K562 (cell line): ENCODE data around the gene SET. TPM values are rescaled to one million over a fixed set of nuclear protein-coding genes. Genes with fewer than 3 reads are reported as not detected.

Experiments
- ATAC-seq: fragments of 200-7000 bp; cut with Tn5 transposase; 3 replicates; pipeline ENCODE4 v1.9.1; 2020; ENCODE audit warnings: moderate library complexity
- BruUV-seq: library from RNA; stranded (reverse); fragments of 400-500 nt; replicated peaks from 2 replicates; lab custom pipeline; 2021; lab: Mats Ljungman, UMichigan
- CTCF ChIA-PET: fragments of 300-600 bp; formaldehyde crosslinking; extraction: SDS; loops from one replicate; lab custom pipeline; 2021; ENCODE audit warnings: low intra/inter-chr PET ratio; lab: Yijun Ruan, JAX
- POLR2A ChIA-PET: fragments of 300-600, 350-650 bp; sonication (Branson Sonifier 250); formaldehyde crosslinking; extraction: SDS; loops from one replicate; lab custom pipeline; 2021; ENCODE audit warnings: antibody characterized with exemption, inconsistent platforms; lab: Yijun Ruan, JAX
- DNase-seq, 4 experiments: peaks; one replicate each; pipeline versions ENCODE4 v3.0.0 to v3.0.0-alpha.2; 2011 to 2018; ENCODE audit warnings: low spot score in 3 of 4, mixed read lengths in 3 of 4; ENCODE audit errors: extremely low read depth in 1 of 4
- FAIRE-seq: peaks from 2 replicates; lab custom pipeline; 2011; peaks lifted over from hg19 to GRCh38; lab: Jason Lieb, UNC
- H2AFZ ChIP-seq: 2 replicates; pipeline ENCODE4 v1.6.0; 2011; ENCODE audit warnings: low read depth, low read length, control low read depth, inconsistent platforms
- H3K27ac ChIP-seq: fragments of 200-600 bp; 3 replicates; pipeline ENCODE4 v1.8.0; 2011; ENCODE audit warnings: low read depth, mild to moderate bottlenecking, control low read depth, inconsistent platforms, low read length, moderate library complexity, mixed read lengths; ENCODE audit errors: extremely low read depth
- H3K27me3 ChIP-seq, 2 experiments: fragments of 300-600 bp in 1 of 2; 2 replicates in 1 of 2; 3 replicates in 1 of 2; pipeline versions ENCODE4 v1.6.0 to v1.8.0; 2011; ENCODE audit warnings: inconsistent platforms in 2 of 2, low read length in 2 of 2, mild to moderate bottlenecking in 1 of 2, mixed read lengths in 1 of 2, moderate library complexity in 1 of 2; ENCODE audit not compliant: control insufficient read depth in 2 of 2, insufficient read depth in 2 of 2
- H3K36me3 ChIP-seq: fragments of 300-600 bp; 3 replicates; pipeline ENCODE4 v1.8.0; 2011; ENCODE audit warnings: mild to moderate bottlenecking, low read length, inconsistent platforms; ENCODE audit not compliant: control insufficient read depth, insufficient read depth
- H3K4me1 ChIP-seq, 2 experiments: fragments of 200-600 bp in 1 of 2; replicated peaks in 1 of 2; 2 replicates in 1 of 2; 3 replicates in 1 of 2; pipeline versions ENCODE4 v1.5.1 to v1.8.0; 2011; ENCODE audit warnings: inconsistent platforms in 2 of 2, low read length in 2 of 2, mild to moderate bottlenecking in 1 of 2, mixed read lengths in 1 of 2, moderate library complexity in 1 of 2; ENCODE audit not compliant: control insufficient read depth in 2 of 2, insufficient read depth in 2 of 2
- H3K4me2 ChIP-seq: 2 replicates; pipeline ENCODE4 v1.6.1; 2011; ENCODE audit warnings: low read length, control low read depth, inconsistent platforms, mixed read lengths; ENCODE audit not compliant: insufficient read depth
- H3K4me3 ChIP-seq: fragments of 200-600 bp; sonication (generic), shearing (Covaris generic); 2 replicates; pipeline ENCODE4 v1.5.1; 2016; ENCODE audit warnings: control low read depth, inconsistent platforms
- H3K79me2 ChIP-seq: fragments of 200-600 bp; 3 replicates; pipeline ENCODE4 v1.8.0; 2011; ENCODE audit warnings: low read length, inconsistent platforms; ENCODE audit not compliant: control insufficient read depth, insufficient read depth
- H3K9ac ChIP-seq, 2 experiments: 2 replicates each; pipeline versions ENCODE4 v1.6.0 to v1.6.1; 2011; ENCODE audit warnings: low read depth in 2 of 2, low read length in 2 of 2, control low read depth in 1 of 2, inconsistent platforms in 1 of 2, mild to moderate bottlenecking in 1 of 2, mixed read lengths in 1 of 2; ENCODE audit not compliant: insufficient read depth in 1 of 2
- H3K9me1 ChIP-seq: one replicate; pipeline ENCODE4 v1.6.0; 2011; ENCODE audit warnings: inconsistent platforms, mild to moderate bottlenecking, low read length, moderate library complexity; ENCODE audit not compliant: control insufficient read depth, insufficient read depth
- H3K9me3 ChIP-seq: replicated peaks from 2 replicates; pipeline ENCODE4 v1.5.1; 2011; ENCODE audit warnings: low read depth, low read length, inconsistent platforms; ENCODE audit not compliant: control insufficient read depth, insufficient read depth
- H4K20me1 ChIP-seq: replicated peaks from 2 replicates; pipeline ENCODE4 v1.6.1; 2011; ENCODE audit warnings: low read length, inconsistent platforms, mixed read lengths; ENCODE audit not compliant: control insufficient read depth, insufficient read depth
- BACH1 ChIP-seq: fragments of 200-800 bp; sonication (Bioruptor generic); IDR thresholded peaks from 2 replicates; pipeline ENCODE4 v1.6.1; 2016; ENCODE audit warnings: missing genetic modification characterization, missing compliant biosample characterization
- FOSL1 ChIP-seq: fragments of 200-800 bp; sonication (Bioruptor generic); conservative IDR thresholded peaks from 2 replicates; pipeline ENCODE4 v1.6.1; 2016; ENCODE audit warnings: missing genetic modification characterization, missing compliant biosample characterization
- FOXK1 ChIP-seq: sonication (generic); formaldehyde crosslinking; IDR thresholded peaks from 2 replicates; pipeline ENCODE4 v1.8.0; 2022; ENCODE audit warnings: missing genetic modification reagents, mild to moderate bottlenecking, borderline replicate concordance
- FOXK2 ChIP-seq, 2 experiments: fragments of 450-650 bp; IDR thresholded peaks in 1 of 2; conservative IDR thresholded peaks in 1 of 2; 2 replicates each; pipeline ENCODE4 v1.6.1; 2016; ENCODE audit warnings: low read depth in 2 of 2, mild to moderate bottlenecking in 1 of 2
- HDAC2 ChIP-seq: fragments of 450-650 bp; IDR thresholded peaks from 2 replicates; pipeline ENCODE4 v1.6.1; 2016; ENCODE audit warnings: mild to moderate bottlenecking
- IFI16 ChIP-seq: fragments of 250-450 bp; sonication (Bioruptor Pico); IDR thresholded peaks from 2 replicates; pipeline ENCODE4 v2.1.2; 2022; ENCODE audit warnings: mild to moderate bottlenecking, inconsistent platforms
- MBD1 ChIP-seq: fragments of 250-450 bp; sonication (Bioruptor Pico); IDR thresholded peaks from 2 replicates; pipeline ENCODE4 v1.8.0; 2022; ENCODE audit warnings: inconsistent platforms
- PML ChIP-seq: IDR thresholded peaks from 2 replicates; pipeline ENCODE4 v1.6.1; 2012; ENCODE audit warnings: low read length, inconsistent platforms
- SNRNP70 ChIP-seq: fragments of 200-400 bp; formaldehyde crosslinking; optimal IDR thresholded peaks from 2 replicates; pipeline ENCODE3; 2017; ENCODE audit warnings: low read depth, low read length
- TEAD2 ChIP-seq: fragments of 450-650 bp; IDR thresholded peaks from 2 replicates; pipeline ENCODE4 v1.6.1; 2016; ENCODE audit warnings: missing genetic modification characterization, control low read depth, missing compliant biosample characterization
- THRAP3 ChIP-seq: fragments of 450-650 bp; IDR thresholded peaks from 2 replicates; pipeline ENCODE4 v1.6.1; 2016; ENCODE audit warnings: mild to moderate bottlenecking, inconsistent platforms, borderline replicate concordance
- ZEB2 ChIP-seq: fragments of 450-650 bp; IDR thresholded peaks from 2 replicates; pipeline ENCODE4 v1.6.1; 2016
- ZNF408 ChIP-seq: fragments of 250-450 bp; sonication (Bioruptor Pico); IDR thresholded peaks from 2 replicates; pipeline ENCODE4 v1.4.0; 2020; ENCODE audit warnings: low read depth, mild to moderate bottlenecking, moderate library complexity
- WGBS: fragments of 100-300 bp; shearing (Covaris generic); methylation state at CpG from one replicate; pipeline ENCODE4 v1.1.6; 2016; ENCODE audit warnings: low coverage, mixed read lengths; ENCODE audit not compliant: insufficient coverage; ENCODE audit errors: missing lambda C conversion rate; 5-methylcytosine and 5-hydroxymethylcytosine counted together
- in situ Hi-C: fragments of 300-500 bp; cut with MboI; formaldehyde crosslinking; loops from 4 replicates; pipeline ENCODE4 v1.15.0; 2018; ENCODE audit warnings: inconsistent platforms, mixed read lengths
- intact Hi-C: fragments of 100-400 bp; cut with micrococcal nuclease; formaldehyde crosslinking; loops from 2 replicates; pipeline ENCODE4 v1.14.2; 2022
- polyA plus RNA-seq, 8 experiments: library from polyadenylated mRNA; depleted of rRNA in 4 of 8; stranded (reverse) in 5 of 8; unstranded in 3 of 8; fragments of >200 nt; fragmentation: Nextera tagmentation in 2 of 8; fragmentation: Illumina TruSeq in 1 of 8; extraction: Ambion mirVana in 2 of 8; extraction: Trizol in 1 of 8; gene quantifications; 2 replicates each; pipeline versions ENCODE4 v1.2.1 to v1.2.3, GENCODE V29; 2011 to 2014; ENCODE audit warnings: inconsistent platforms in 1 of 8, missing spikeins in 1 of 8
- total RNA-seq, 7 experiments: library from RNA; depleted of rRNA in 6 of 7; stranded (reverse); fragments of >200 nt in 6 of 7; fragmentation: Illumina TruSeq in 2 of 7; extraction: Trizol in 2 of 7; gene quantifications; 2 replicates each; pipeline versions ENCODE4 v1.2.1 to v1.2.3, GENCODE V29; 2011 to 2021; ENCODE audit warnings: low replicate concordance in 1 of 7
- TF ChIP-seq, protein P1 (sequence below): fragments of 450-650 bp; formaldehyde crosslinking; IDR thresholded peaks from 2 replicates; pipeline ENCODE4 v1.4.0; 2020; ENCODE audit warnings: mild to moderate bottlenecking, moderate library complexity
- TF ChIP-seq, protein P2 (sequence below): fragments of 250-450 bp; sonication (Bioruptor Pico); IDR thresholded peaks from 2 replicates; pipeline ENCODE4 v1.5.1; 2021; ENCODE audit warnings: mild to moderate bottlenecking
- TF ChIP-seq, protein P3 (sequence below), 2 experiments: fragments of 450-650 bp; IDR thresholded peaks; 2 replicates each; pipeline ENCODE4 v1.6.1; 2016

SET gene
- total and polyA plus RNA-seq, 9 of the 15 experiments (the other 6 are each of a cell fraction or from before 2014, with no cell fraction given) = 404 to 1,447 (median 907) TPM

DNA sequence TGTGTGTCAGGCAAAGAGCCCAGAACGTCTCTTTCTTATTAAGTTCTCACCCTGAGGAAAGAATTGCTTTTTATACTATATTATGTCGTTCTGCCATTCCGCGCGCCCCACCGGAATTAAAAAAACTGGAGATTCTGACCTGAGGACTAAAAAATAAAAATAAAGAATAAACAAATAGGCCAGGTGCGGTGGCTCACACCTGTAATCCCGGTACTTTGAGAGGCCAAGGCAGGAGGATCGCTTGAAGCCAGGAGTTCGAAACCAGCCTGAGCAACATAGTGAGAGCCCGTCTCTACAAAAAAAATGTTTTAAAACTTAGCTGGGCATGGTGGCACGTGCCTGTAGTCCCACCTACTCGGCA is 31.7 kb upstream of the SET start:
- Histone ChIP-seq H3K36me3 (peaks cover 13% of the 10 kb centered on the region; the same call in 2 of the 3 replicates), H3K9me1 (no peaks in the 10 kb centered on the region), H4K20me1 (no peaks in the 10 kb centered on the region), H3K4me1 (peaks cover 5 to 28% of the 10 kb centered on the region in 2 experiments; a peak in 4 of 5 replicates), H3K79me2 (peaks cover 30% of the 10 kb centered on the region), H3K9ac (peak overlapping the region; percentile 95 to 99; a peak in 3 of 4 replicates), H3K4me2 (peak overlapping the region; percentile 98), H3K9me3 (no peaks in the 10 kb centered on the region), H2AFZ (peak overlapping the region; percentile 99), H3K27me3 (no peaks in the 10 kb centered on the region; a peak in 1 of 5 replicates), H3K4me3 (no peak overlapping the region), H3K27ac (peak overlapping the region; percentile 99)
- in situ Hi-C loops = no loop called here
- BruUV-seq = no TSS peak
- intact Hi-C loops = no loop called here
- POLR2A ChIA-PET = interaction anchor here (0.6 to 1.9 kb wide), 7 partner anchors 9 to 1302 kb away, joined by 3 to 8 read pairs (median 3); no protein-coding TSS in a partner anchor
- no peak for FAIRE-seq
- 91% methylated on average over 13 of the region's 13 CpGs for WGBS
- CTCF ChIA-PET = no interaction called here
- ATAC-seq = no peak
- no peak for DNase-seq
- TF ChIP-seq IFI16 (CRISPR knock-in tag) (no peak), BACH1 (tag) (0 out of 2 replicates have a peak, but pooled peaks have one; percentile 41), MBD1 (CRISPR knock-in tag) (peak; percentile 83), ZEB2 (0 out of 2 replicates have a peak, but pooled peaks have one; percentile 6), SNRNP70 (no peak), PML (0 out of 2 replicates have a peak, but pooled peaks have one; percentile 4), ZNF408 (peak; percentile 70; the same call in 1 of the 2 replicates), THRAP3 (peak; percentile 98), FOXK2 (conservative IDR thresholded peaks at IDR 0.05 in 1 of 2, IDR thresholded peaks at IDR 0.05 in 1 of 2; ENCODE audit: low read depth in 2 of 2) (0 out of 4 replicates have a peak, but pooled peaks of 1 of the 2 experiments have one; percentile 24), HDAC2 (0 out of 2 replicates have a peak, but pooled peaks have one; percentile 6), FOXK1 (CRISPR knock-in tag) (no peak), FOSL1 (tag) (0 out of 2 replicates have a peak, but pooled peaks have one; percentile 4), TEAD2 (tag) (0 out of 2 replicates have a peak, but pooled peaks have one; percentile 30)
- TF ChIP-seq, protein P1, sequence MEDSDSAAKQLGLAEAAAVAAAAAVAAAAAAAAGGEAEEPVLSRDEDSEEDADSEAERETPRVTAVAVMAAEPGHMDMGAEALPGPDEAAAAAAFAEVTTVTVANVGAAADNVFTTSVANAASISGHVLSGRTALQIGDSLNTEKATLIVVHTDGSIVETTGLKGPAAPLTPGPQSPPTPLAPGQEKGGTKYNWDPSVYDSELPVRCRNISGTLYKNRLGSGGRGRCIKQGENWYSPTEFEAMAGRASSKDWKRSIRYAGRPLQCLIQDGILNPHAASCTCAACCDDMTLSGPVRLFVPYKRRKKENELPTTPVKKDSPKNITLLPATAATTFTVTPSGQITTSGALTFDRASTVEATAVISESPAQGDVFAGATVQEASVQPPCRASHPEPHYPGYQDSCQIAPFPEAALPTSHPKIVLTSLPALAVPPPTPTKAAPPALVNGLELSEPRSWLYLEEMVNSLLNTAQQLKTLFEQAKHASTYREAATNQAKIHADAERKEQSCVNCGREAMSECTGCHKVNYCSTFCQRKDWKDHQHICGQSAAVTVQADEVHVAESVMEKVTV (CRISPR knock-in tag) = no peak; the same call in 1 of the 2 replicates
- TF ChIP-seq, protein P2, sequence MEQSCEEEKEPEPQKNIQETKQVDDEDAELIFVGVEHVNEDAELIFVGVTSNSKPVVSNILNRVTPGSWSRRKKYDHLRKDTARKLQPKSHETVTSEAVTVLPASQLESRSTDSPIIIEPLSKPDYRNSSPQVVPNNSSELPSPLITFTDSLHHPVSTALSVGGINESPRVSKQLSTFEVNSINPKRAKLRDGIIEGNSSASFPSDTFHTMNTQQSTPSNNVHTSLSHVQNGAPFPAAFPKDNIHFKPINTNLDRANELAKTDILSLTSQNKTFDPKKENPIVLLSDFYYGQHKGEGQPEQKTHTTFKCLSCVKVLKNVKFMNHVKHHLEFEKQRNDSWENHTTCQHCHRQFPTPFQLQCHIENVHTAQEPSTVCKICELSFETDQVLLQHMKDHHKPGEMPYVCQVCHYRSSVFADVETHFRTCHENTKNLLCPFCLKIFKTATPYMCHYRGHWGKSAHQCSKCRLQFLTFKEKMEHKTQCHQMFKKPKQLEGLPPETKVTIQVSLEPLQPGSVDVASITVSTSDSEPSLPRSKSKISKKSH = 0 out of 2 replicates have a peak, but pooled peaks have one; percentile 11
- TF ChIP-seq, protein P3, sequence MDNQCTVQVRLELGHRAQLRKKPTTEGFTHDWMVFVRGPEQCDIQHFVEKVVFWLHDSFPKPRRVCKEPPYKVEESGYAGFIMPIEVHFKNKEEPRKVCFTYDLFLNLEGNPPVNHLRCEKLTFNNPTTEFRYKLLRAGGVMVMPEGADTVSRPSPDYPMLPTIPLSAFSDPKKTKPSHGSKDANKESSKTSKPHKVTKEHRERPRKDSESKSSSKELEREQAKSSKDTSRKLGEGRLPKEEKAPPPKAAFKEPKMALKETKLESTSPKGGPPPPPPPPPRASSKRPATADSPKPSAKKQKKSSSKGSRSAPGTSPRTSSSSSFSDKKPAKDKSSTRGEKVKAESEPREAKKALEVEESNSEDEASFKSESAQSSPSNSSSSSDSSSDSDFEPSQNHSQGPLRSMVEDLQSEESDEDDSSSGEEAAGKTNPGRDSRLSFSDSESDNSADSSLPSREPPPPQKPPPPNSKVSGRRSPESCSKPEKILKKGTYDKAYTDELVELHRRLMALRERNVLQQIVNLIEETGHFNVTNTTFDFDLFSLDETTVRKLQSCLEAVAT (IDR thresholded peaks at IDR 0.05) = peak in 1 of 2 experiments; percentile 90; a peak in 2 of 4 replicates
